Hypothalamus (tissue), 51 donors: Measurements from ENCODE around the gene RANBP9.
A peak's percentile ranks its signal among the peaks of the same experiment; 100 is the strongest.

Experiments used
- DNase-seq, 51 donors: peaks; one replicate each; lab custom pipeline; 2025; lab: John Stamatoyannopoulos, UW

RANBP9 gene

DNA sequence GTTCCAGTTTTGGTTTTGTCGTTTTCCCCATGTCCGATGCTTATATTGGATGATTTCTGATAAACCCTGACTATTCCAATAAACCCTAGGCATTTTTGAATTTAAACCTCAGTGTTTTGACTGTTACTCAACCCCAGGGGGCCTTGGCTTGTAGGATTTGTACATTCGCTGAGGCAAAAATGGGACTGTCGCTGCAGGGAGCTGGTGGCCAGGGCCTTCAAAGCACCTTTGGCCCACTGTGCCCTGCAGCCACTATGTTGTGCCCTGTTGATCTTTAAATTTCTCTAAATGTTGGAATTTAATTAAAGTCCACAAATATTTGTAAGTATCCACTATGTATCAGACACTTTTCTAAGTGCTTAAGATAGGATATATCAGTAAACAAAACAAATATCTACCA, 106.0 kb downstream of the RANBP9 start:
- DNase-seq, result no peak

DNA sequence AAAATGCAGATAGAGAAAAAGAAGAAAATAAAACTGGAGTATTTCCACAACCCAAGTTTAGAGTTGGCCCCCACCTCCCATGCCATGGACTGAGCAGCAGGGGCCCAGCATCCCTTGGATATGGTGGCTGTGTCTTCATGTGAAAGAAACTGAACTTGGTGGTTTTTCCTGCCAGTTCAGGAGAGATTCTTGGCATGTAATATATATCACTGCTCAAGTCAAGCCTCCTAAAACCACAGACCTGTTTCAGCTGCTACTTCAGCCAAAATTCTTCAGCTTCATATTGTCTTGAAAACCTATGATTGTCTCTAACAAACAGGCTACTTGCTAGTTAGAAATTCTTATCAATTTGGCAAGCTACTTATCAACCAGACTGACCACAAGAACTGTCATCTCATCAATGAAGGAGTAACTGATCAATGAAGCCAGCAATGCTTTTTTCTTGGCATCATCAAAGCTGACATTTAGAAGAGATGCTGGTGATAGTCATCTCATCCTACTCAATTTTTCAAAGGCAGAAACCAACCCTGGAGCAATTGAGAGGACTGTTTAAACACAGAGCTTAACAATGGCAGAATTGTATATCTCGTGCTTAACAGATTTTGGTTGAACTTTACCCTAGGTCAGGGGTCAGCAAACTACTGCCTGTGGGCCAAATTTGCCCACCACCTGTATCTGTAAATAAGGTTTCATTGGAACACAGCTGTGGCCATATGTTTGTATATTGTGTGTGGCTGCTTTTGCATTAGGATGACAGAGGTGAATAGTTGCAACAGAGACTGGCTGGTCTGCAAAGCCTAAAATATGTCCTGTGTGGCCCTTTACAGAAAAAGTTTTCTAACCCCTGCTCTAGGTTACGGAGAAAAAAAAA, 106.9 kb downstream of the RANBP9 start:
- DNase-seq, result no peak

DNA sequence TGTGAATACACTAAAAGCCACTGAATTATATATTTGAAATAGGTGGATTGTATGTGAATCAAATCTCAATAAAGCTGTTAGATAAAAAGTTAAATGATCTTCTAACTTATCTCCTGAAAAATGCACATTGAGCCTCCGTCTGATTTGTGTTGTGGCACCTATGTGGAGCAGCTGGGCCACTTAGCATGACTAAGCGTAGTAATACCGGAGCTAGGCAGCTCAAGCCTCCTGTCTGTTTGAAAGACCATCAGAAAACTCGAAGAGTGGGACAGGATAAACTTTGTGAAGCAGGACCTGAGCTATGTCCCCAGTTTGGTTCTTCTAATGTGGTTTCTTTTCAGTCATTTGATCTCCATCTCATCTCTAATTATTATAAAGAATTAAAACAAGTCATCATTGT, 107.5 kb downstream of the RANBP9 start:
- DNase-seq, result no peak

GRCh38 chr6:13600036-13600435, 111.6 kb downstream of the RANBP9 start:
- DNase-seq, result no peak

DNA sequence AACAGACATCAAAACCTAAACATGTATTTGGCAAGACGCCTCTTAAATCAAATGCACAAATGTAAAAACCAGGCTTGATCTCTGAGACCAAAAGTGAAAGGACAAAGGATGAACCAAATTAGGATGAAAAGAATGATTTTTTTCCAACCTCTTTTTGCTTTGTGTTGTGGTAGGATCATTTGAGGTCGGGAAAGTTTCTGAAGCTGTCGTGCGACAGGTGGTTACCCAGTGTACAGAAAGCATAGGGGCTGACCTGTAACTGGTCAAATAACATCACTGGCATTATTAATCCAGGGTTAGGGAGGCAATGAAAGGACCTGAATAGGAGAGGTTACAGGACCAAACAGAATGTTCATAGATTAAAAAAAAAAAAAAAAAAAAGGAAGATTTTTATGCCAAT, 114.6 kb downstream of the RANBP9 start:
- no peak for DNase-seq

GRCh38 chr6:13593720-13594119, 117.9 kb downstream of the RANBP9 start:
- DNase-seq, result no peak

DNA sequence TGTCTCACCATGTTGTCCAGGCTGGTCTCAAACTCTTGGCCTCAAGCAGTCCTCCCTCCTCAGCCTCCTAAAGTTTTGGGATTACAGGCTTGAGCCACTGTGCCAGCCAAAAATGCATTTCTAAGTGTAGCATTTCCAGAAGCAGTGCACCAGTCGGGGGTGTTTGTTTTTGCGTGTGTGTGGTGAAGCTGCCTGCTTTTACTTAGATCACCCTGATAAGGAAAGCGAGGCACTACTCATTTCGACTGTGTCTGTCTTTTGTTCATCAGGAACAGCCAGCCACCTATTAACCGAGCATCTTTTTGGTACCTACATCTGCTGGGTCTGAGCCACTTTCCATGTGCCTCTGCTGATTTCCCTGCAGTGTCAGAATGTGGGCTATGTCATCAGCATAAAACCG, 118.5 kb downstream of the RANBP9 start:
- no peak for DNase-seq

DNA sequence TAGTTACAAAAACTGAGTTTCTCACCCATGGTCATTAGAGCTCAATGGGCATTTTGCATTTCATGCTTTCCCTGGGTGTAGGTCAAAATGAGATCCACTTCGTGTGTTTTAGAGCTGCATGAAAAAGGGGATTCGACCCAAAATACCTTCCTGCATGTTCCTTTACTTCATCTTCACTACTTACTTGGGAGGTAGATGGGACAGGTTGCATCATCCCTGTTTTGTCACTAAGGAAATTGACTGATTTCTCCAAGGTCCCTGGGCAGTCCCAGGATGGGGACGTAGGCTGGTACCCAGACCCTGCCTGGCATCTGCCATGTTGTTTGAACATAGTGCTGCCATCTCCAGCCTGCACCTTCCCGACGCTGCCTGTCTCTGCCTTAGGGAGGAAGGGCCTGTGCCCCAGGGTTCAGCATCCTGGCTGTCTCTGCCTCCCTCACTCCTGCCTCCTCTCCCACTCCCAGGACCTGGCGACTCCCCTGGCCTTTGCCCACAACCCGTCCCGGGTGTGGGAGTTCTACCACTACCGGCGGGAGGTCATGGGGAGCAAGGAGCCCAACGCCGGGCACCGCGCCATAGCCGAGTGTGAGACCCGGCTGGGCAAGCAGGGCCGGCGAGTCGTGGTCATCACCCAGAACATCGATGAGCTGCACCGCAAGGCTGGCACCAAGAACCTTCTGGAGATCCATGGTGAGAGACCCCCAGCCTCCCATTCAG, 120.3 kb downstream of the RANBP9 start:
- DNase-seq, result no peak

DNA sequence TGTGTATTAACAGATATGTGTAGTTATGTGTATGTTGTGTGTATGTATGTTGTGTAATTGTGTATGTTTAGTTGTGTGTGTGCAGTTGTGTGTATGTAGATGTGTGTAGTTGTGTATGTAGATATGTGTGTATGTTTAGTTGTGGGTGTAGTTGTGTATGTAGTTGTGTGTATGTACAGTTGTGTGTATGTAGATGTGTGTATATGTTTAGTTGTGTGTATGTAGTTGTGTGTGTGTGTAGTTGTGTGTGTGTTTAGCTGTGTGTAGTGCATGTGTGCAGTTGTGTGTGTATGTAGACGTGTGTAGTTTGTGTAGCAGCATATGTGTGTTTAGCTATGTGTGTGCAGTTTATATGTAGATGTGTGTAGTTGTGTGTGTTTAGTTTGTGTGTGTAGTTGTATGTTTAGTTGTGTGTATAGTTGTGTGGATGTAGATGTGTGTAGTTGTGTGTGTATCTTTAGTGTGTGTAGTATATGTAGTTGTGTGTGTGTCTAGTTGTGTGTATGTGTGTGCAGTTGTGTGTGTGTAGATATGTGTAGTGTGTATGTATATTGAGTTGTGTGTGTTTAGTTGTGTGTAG, 121.0 kb downstream of the RANBP9 start:
- DNase-seq, result no peak

GRCh38 chr6:13589801-13590200, 121.8 kb downstream of the RANBP9 start:
- no peak for DNase-seq

GRCh38 chr6:13586603-13587542, 124.8 kb downstream of the RANBP9 start:
- DNase-seq, result no peak

- peak in 7 of 51 donors; percentile 2 to 27 (median 8) for DNase-seq
Measured at GRCh38 chr6:13581700-13582229, 129.9 kb downstream of the RANBP9 start.

GRCh38 chr6:13579911-13580310, 131.7 kb downstream of the RANBP9 start:
- peak in 1 of 51 donors; percentile 4 for DNase-seq

GRCh38 chr6:13577926-13578325, 133.7 kb downstream of the RANBP9 start:
- no peak for DNase-seq

GRCh38 chr6:13576017-13576416, 135.6 kb downstream of the RANBP9 start:
- DNase-seq, result no peak

- no peak for DNase-seq
Measured at GRCh38 chr6:13575377-13575775, 136.3 kb downstream of the RANBP9 start.

- peak; percentile 22 to 92 (median 62) for DNase-seq
Measured at GRCh38 chr6:13574571-13575376, 136.9 kb downstream of the RANBP9 start, which contains the start of gene SIRT5. Gene SIRT5, plus strand, starts transcription at chr6:13574601. Its CDS starts 9,510 bp downstream, at chr6:13584111.

- peak in 50 of 51 donors; percentile 53 to 96 (median 84) for DNase-seq
Measured at GRCh38 chr6:13574149-13574570, 137.5 kb downstream of the RANBP9 start.

GRCh38 chr6:13573669-13574110, 137.9 kb downstream of the RANBP9 start:
- DNase-seq, result peak in 22 of 51 donors; percentile 10 to 81 (median 32)
